Body of pancreas (tissue), 4 donors: ENCODE measurements around the gene GP1BA. TPM values are rescaled to one million over a fixed set of nuclear protein-coding genes. Genes with fewer than 3 reads are reported as not detected.

Source experiments
- ATAC-seq: fragments of 150-250 bp; one replicate; pipeline ENCODE4 v1.9.1; 2016
- DNase-seq, 4 donors: peaks; one replicate each; pipeline ENCODE4 v3.0.0-alpha.2; 2019
- H3K27ac ChIP-seq, 4 donors: fragments of 200-600 bp; sonication (generic); 1 replicate in 3 of 4; 2 replicates in 1 of 4; pipeline versions ENCODE4 v1.5.1 to v1.6.1; 2016 to 2019; ENCODE audit warnings: mild to moderate bottlenecking in 1 of 4, mixed read lengths in 1 of 4, moderate library complexity in 1 of 4
- H3K27me3 ChIP-seq, 2 donors: fragments of 200-600 bp; sonication (generic); one replicate each; pipeline ENCODE4 v1.6.0; 2016; ENCODE audit warnings: mild to moderate bottlenecking in 1 of 2
- H3K36me3 ChIP-seq, 2 donors: fragments of 200-600 bp; sonication (generic); replicated peaks in 1 of 2; 2 replicates each; pipeline ENCODE4 v1.5.1; 2016; ENCODE audit warnings: low read depth in 2 of 2; ENCODE audit not compliant: insufficient read depth in 1 of 2
- H3K4me1 ChIP-seq: fragments of 200-600 bp; sonication (generic); one replicate; pipeline ENCODE4 v1.6.0; 2016
- H3K4me3 ChIP-seq, 2 donors: fragments of 200-600 bp; sonication (generic); 1 replicate in 1 of 2; 2 replicates in 1 of 2; pipeline ENCODE4 v1.5.1; 2016 to 2019
- H3K9me3 ChIP-seq, 3 donors: fragments of 200-600 bp; sonication (generic); 1 replicate in 2 of 3; 2 replicates in 1 of 3; pipeline ENCODE4 v1.5.1; 2016
- POLR2A ChIP-seq, 3 donors: fragments of 450-650 bp; IDR thresholded peaks; one replicate each; pipeline ENCODE4 v1.6.1; 2016; ENCODE audit warnings: antibody characterized with exemption in 3 of 3, mild to moderate bottlenecking in 2 of 3
- WGBS, 2 donors: methylation state at CpG; one replicate each; pipeline ENCODE4 v1.1.5; 2017; 5-methylcytosine and 5-hydroxymethylcytosine counted together
- intact Hi-C: fragments of 100-400 bp; cut with DNase I; formaldehyde crosslinking; loops from one replicate; pipeline ENCODE4 v1.15.1; 2023
- microRNA-seq, 2 donors: library from miRNA; unstranded; fragments of <30 nt; microRNA quantifications; one replicate each; pipeline ENCODE4, GENCODE V29; 2016; ENCODE audit warnings: borderline number of aligned reads in 2 of 2, borderline replicate concordance in 2 of 2
- small RNA-seq: library from RNA; depleted of rRNA; stranded (forward); fragments of <200 nt; gene quantifications from one replicate; pipeline ENCODE3, GENCODE V24; 2016
- total RNA-seq, 2 donors: library from RNA; depleted of rRNA; stranded (reverse); fragments of >200 nt; gene quantifications; one replicate each; pipeline ENCODE4 v1.1.0, GENCODE V29; 2016
- TF ChIP-seq, protein P1 (sequence below), 7 experiments: fragments of 450-650 bp in 4 of 7; fragments of 200-600 bp in 3 of 7; sonication (generic) in 3 of 7; IDR thresholded peaks; one replicate each; pipeline ENCODE4 v1.5.1; 2016 to 2019; ENCODE audit warnings: antibody characterized with exemption in 7 of 7

The GP1BA gene
- total RNA-seq, 2 donors from 2014 or later, result not detected

DNA sequence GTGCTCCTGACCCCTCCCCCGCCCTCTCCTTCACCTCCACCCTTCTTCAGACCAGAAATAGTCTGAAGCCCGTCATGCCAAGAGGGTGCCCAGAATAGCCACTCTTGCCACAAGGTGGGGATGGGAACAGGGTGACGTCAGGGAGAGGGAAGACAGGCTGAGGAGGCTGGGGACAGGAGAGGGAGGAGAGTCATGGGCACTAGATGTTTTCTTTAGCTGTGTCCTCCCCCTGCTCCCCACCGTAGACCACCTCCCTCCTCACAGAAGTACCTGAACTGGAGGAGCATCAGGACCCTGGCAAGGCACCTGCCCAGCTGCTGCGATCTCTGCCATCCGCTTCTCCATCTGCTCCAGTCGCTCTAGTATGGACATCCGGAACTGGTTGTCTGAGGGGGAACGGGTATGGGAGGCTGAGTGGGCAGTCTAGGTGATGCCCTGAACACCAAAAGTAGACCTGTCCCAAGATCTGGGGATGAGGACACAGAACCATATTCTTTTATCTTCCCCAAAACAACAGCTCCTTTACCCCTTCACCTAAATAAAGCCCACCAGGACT is 42.1 kb downstream of the GP1BA start:
- ATAC-seq, result no peak

DNA sequence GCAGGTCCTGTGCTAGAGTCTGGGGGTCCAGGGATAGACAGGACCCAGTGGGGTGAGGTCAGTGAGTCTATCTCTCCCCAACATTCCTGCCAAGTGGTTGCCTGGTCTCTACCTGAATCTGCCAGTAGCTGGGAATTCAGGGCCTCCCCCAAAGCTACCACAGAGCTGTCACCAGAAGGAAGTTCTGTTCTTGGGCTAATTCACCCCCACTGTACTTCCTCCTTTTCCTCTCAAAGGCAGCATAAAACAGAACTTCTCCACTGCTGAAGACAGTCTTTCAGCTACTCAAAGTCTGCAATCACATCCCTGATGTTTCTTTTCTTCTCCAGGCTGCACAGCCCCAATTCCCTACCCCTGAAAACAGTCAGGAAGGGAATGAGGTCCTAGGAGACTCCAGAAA is 46.6 kb downstream of the GP1BA start:
- ATAC-seq, result no peak
- Histone ChIP-seq H3K27me3 (no peaks in the 10 kb centered on the region), H3K27ac (no peak overlapping the region), H3K4me1 (peaks cover 10% of the 10 kb centered on the region), H3K36me3 (peaks cover 0 to 4% of the 10 kb centered on the region in 2 donors), H3K9me3 (no peaks in the 10 kb centered on the region), H3K4me3 (no peak overlapping the region)
- DNase-seq, result no peak
- intact Hi-C loops, result no loop called here
- TF ChIP-seq, protein P1, sequence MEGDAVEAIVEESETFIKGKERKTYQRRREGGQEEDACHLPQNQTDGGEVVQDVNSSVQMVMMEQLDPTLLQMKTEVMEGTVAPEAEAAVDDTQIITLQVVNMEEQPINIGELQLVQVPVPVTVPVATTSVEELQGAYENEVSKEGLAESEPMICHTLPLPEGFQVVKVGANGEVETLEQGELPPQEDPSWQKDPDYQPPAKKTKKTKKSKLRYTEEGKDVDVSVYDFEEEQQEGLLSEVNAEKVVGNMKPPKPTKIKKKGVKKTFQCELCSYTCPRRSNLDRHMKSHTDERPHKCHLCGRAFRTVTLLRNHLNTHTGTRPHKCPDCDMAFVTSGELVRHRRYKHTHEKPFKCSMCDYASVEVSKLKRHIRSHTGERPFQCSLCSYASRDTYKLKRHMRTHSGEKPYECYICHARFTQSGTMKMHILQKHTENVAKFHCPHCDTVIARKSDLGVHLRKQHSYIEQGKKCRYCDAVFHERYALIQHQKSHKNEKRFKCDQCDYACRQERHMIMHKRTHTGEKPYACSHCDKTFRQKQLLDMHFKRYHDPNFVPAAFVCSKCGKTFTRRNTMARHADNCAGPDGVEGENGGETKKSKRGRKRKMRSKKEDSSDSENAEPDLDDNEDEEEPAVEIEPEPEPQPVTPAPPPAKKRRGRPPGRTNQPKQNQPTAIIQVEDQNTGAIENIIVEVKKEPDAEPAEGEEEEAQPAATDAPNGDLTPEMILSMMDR (IDR thresholded peaks at IDR 0.05), result no peak
- no peak for TF ChIP-seq POLR2A (IDR thresholded peaks at IDR 0.05)

More for the DNA sequence above, 42.1 kb downstream of the GP1BA start:
- H3K4me1 ChIP-seq, result peaks cover 11% of the 10 kb centered on the region
- H3K27ac ChIP-seq, result no peak overlapping the region
- H3K9me3 ChIP-seq, result no peaks in the 10 kb centered on the region
- 82 to 88% methylated on average over 9 of the region's 9 CpGs for WGBS, 2 donors
- no peak overlapping the region for H3K4me3 ChIP-seq
- intact Hi-C loops, result no loop called here
- peaks cover 0 to 6% of the 10 kb centered on the region in 2 donors for H3K36me3 ChIP-seq
- no peak for DNase-seq
- TF ChIP-seq, protein P1 (IDR thresholded peaks at IDR 0.05), result no peak
- TF ChIP-seq POLR2A (IDR thresholded peaks at IDR 0.05), result no peak
- no peaks in the 10 kb centered on the region for H3K27me3 ChIP-seq

DNA sequence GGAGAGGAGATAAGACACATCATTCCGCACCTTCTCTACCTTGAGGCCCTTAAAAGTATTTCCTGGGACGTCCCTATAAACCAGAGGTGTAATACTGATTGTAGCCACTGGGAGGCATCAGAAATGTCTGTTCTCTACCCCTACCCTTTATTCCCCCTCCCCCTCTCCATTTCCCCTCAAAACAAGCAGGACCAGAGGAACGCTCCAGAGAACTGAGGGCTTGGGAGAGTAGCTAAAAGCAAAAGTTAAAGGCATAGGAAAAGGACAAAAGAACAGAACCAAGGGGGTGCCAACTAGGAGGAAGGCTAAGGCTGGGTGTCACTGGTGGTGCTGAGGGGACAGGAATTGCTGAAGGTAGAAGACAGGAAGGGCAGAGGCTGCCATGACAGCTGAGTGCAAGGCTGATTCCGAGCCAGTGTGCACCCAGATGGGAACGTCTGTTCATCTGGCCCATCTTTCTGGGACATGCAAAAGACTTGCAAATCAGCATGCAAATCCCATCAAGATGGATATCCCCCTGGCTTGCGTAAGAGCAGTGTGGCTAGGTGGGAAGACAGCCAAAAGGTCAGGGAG is 48.7 kb downstream of the GP1BA start:
- Histone ChIP-seq H3K36me3 (peaks cover 0 to 4% of the 10 kb centered on the region in 2 donors), H3K4me1 (peaks cover 7% of the 10 kb centered on the region), H3K9me3 (no peaks in the 10 kb centered on the region), H3K27me3 (no peaks in the 10 kb centered on the region), H3K27ac (no peak overlapping the region), H3K4me3 (no peak overlapping the region)
- ATAC-seq (peak; percentile 77), DNase-seq (peak in 3 of 4 donors; percentile 36 to 66 (median 42))
- intact Hi-C loops, result no loop called here
- WGBS, 2 donors, result 32% methylated on average over 6 of the region's 6 CpGs
- no peak for TF ChIP-seq POLR2A (IDR thresholded peaks at IDR 0.05)
- TF ChIP-seq, protein P1 (IDR thresholded peaks at IDR 0.05), result peak; percentile 57 to 86 (median 75)

DNA sequence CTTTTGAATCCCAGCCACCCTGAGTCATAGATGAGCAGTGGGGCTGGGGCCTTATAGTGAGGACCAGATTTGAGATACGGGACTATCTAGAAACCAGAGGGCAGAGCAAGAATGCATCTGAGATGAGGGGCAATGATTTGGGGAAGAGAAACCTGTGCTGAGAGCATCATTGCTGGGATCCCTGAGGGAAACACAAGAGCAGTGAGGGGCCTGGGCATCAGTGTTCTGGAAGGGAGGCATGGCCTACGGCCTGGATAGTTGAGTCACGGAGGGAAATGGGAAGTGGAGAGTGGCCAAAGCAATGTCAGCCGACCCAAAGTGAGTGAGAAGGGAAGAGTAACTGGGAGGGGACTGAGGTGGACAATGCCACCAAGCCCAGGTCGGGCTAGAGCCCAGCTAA is 50.2 kb downstream of the GP1BA start:
- DNase-seq, result no peak
- Histone ChIP-seq H3K4me1 (peaks cover 13% of the 10 kb centered on the region), H3K9me3 (no peaks in the 10 kb centered on the region), H3K27me3 (no peaks in the 10 kb centered on the region), H3K27ac (no peak overlapping the region), H3K4me3 (no peak overlapping the region), H3K36me3 (peaks cover 0 to 4% of the 10 kb centered on the region in 2 donors)
- TF ChIP-seq, protein P1 (IDR thresholded peaks at IDR 0.05), result no peak
- no peak for TF ChIP-seq POLR2A (IDR thresholded peaks at IDR 0.05)
- no peak for ATAC-seq
- intact Hi-C loops, result no loop called here
- WGBS, 2 donors, result 56 to 71% methylated on average over 5 of the region's 5 CpGs

Small RNA genes within 50 kb of the gene (microRNA-seq; reads per million reads assigned to microRNA genes)
- gene MIR6864 (0 reads per million in 2 donors), gene MIR6865 (0 to 0.93 reads per million in 2 donors)

Small RNA genes within 50 kb of the gene (small RNA-seq; reads per million reads assigned to genes)
- gene MIR6864 (not detected), gene MIR6865 (not detected)

Other genes with a start within 250 kb of the GP1BA start
- 10 to 100 TPM; 18.9 to 39.9 TPM for gene PELP1, start 228.1 kb upstream of the GP1BA start, total RNA-seq
- 10 to 100 TPM; 12.5 to 13.2 TPM for gene ARRB2, start 221.6 kb upstream of the GP1BA start, total RNA-seq
- 10 to 100 TPM; 20.8 to 23.3 TPM for gene MED11, start 200.8 kb upstream of the GP1BA start, total RNA-seq
- gene ZMYND15, start 192.4 kb upstream of the GP1BA start, total RNA-seq, result 1 to 10 TPM in 1 of 2 donors, under 1 TPM in 1; 0.52 to 2.3 TPM
- 10 to 100 TPM in 1 of 2 donors, 1 to 10 TPM in 1; 3.6 to 27.5 TPM for gene CXCL16, start 192.3 kb upstream of the GP1BA start, total RNA-seq
- gene TM4SF5, start 160.4 kb upstream of the GP1BA start, total RNA-seq, result 1 to 10 TPM; 1.8 to 2.0 TPM
- gene VMO1, start 145.9 kb upstream of the GP1BA start, total RNA-seq, result not detected
- not detected for gene GLTPD2, start 143.3 kb upstream of the GP1BA start, total RNA-seq
- gene PSMB6, start 136.1 kb upstream of the GP1BA start, total RNA-seq, result 10 to 100 TPM; 41.5 to 89.0 TPM
- gene PLD2, start 125.1 kb upstream of the GP1BA start, total RNA-seq, result 10 to 100 TPM; 25.7 to 41.5 TPM
- 10 to 100 TPM; 32.7 to 66.6 TPM for gene MINK1, start 98.9 kb upstream of the GP1BA start, total RNA-seq
- 10 to 100 TPM in 1 of 2 donors, 1 to 10 TPM in 1; 5.2 to 11.9 TPM for gene C17orf107, start 32.7 kb upstream of the GP1BA start, total RNA-seq
- gene CHRNE, start 29.2 kb upstream of the GP1BA start, total RNA-seq, result 1 to 10 TPM in 1 of 2 donors, under 1 TPM in 1; 0.33 to 1.8 TPM
- gene SLC25A11, start 7.8 kb downstream of the GP1BA start, total RNA-seq, result 10 to 100 TPM; 23.7 to 33.2 TPM
- 10 to 100 TPM; 23.1 to 37.6 TPM for gene RNF167, start 8.0 kb downstream of the GP1BA start, total RNA-seq
- gene PFN1, start 16.3 kb downstream of the GP1BA start, total RNA-seq, result 100 to 1,000 TPM; 164 to 180 TPM
- 1 to 10 TPM; 3.3 to 3.6 TPM for gene ENO3, start 18.8 kb downstream of the GP1BA start, total RNA-seq
- gene SPAG7, start 35.5 kb downstream of the GP1BA start, total RNA-seq, result 10 to 100 TPM; 26.2 to 29.0 TPM
- gene CAMTA2, start 55.4 kb downstream of the GP1BA start, total RNA-seq, result 10 to 100 TPM; 17.1 to 48.8 TPM
- gene INCA1, start 65.2 kb downstream of the GP1BA start, total RNA-seq, result 1 to 10 TPM in 1 of 2 donors, not detected in 1; 1.0 TPM
- gene KIF1C, start 65.7 kb downstream of the GP1BA start, total RNA-seq, result 10 to 100 TPM; 43.1 to 54.4 TPM
- not detected for gene SLC52A1, start 103.1 kb downstream of the GP1BA start, total RNA-seq
- gene ZFP3, start 146.2 kb downstream of the GP1BA start, total RNA-seq, result 1 to 10 TPM; 5.3 to 5.4 TPM
- 1 to 10 TPM; 3.9 to 4.0 TPM for gene ZNF232, start 179.6 kb downstream of the GP1BA start, total RNA-seq
- gene USP6, start 183.8 kb downstream of the GP1BA start, total RNA-seq, result not detected